GM19452 (cell line): ENCODE measurements around the gene CSPG4.
A peak's percentile ranks its signal among the peaks of the same experiment; 100 is the strongest.
"Not testable (repeated sequence)": the region's sequence is repeated elsewhere in the genome, so short reads cannot be mapped to it uniquely, and the experiment has no call there.

Experiments
- ATAC-seq: cut with Tn5 transposase; IDR thresholded peaks from one replicate; pipeline ENCODE4 v1.9.1; 2021; ENCODE audit not compliant: unreplicated experiment

Gene CSPG4

DNA sequence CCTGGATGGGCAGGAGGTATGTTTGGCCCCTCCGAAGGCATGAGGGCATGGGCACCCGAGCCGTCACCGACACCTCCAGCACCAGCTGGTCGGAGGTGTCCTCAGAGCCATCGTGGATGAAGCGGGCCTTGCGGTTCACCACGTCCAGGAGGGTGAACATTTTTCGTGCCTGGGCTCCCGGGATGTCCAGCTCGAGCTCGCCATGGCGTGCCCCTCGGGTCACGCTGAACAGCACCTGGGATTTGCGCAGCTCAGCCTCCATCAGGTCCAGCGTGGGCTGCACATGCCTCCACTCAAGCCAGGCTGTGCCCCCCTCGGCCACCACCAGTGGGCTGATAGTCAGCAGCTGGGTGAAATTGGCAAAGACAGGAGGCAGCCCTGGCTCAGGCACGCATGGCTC, 23.2 kb downstream of the CSPG4 start:
- not testable (repeated sequence) for ATAC-seq

DNA sequence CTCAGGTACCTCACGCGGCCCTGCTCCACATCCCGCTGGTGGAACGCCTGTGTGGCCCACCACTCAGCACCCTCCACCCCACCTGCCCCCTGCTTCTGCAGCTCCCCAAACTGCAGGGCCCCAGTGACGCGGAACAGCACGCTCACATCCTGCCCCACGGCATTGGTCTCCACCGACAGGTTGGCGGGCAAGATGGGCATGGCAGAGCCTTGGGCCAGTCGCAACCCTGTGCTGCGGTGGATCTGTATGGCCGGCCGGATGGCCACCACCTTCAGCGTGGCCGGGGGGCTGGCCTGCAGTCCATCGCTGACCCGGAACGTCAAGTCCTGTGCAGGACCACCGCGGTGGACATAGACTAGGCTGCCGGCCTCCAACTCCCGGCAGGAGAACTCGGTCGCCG, 23.8 kb downstream of the CSPG4 start:
- ATAC-seq, result no peak

DNA sequence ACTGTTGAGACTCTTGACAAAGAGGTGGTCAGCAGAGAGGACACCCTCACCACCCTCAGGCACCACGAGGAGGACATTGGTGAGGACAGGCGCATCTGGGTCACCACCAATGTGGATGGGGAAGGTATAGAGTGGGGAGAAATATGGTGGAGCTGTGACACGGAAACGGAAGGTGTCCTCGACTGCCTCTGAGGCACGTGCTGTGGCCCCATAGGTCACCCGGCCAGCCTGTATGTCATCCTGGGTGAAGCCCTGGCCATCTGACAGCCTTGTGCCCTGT, 24.4 kb downstream of the CSPG4 start:
- no peak for ATAC-seq

DNA sequence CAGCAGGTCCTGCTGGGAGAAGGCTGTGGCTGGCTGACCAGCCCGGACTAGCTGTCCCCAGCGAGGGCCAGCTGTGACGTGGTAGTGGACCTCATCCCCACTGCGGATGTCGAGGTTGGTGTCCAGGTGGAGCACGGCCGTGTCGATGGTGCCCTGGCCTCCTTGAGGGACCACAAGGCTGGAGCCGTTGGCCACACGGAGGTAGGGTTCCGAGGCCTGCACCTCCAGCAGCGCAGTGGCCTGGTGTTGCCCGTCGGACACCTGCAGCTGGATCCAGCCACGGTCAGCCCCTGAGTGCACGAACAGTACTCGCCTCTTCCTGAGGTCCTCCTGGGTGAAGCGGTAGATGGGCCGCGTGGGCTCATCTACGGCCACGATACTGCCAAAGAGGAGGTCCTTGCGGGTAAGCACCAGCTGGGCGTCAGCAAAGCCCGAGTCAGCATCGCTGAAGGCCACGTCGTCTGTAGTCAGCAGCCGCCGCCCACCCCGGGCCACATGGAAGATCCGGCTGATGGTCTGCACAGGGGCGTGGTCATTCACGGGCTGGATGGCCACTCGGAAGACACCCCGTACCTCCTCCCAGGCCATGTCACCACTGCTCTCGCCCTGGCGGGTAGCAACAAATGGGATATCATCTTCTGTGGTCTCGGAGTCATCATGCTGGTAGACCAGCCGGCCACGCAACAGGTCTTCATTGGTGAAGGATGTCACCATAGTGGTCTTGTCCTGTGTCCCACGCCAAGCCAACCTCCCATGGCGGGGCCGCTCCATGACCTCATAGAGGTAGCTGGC, 25.0 kb downstream of the CSPG4 start:
- ATAC-seq, result no peak

DNA sequence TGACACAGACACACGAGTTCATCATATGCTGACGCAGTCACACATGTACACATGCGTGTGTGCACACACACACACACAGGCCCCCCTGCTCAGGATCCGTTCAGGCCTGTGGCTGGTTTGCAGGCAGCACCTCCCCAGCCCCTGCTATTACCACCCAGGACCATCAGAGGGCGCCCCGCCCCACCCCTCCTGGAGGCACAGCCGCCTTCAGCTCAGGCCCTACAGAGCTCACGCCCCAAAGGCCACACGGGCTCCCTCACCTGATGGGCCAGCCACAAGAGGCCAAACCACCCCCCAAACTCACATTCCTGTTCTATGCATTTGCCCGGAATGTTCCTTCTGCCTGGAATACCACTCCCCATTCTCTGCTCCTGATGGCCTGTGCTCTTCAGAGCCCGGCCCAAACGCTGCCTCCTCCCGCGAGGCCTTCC, 26.4 kb downstream of the CSPG4 start:
- peak; percentile 46 for ATAC-seq

DNA sequence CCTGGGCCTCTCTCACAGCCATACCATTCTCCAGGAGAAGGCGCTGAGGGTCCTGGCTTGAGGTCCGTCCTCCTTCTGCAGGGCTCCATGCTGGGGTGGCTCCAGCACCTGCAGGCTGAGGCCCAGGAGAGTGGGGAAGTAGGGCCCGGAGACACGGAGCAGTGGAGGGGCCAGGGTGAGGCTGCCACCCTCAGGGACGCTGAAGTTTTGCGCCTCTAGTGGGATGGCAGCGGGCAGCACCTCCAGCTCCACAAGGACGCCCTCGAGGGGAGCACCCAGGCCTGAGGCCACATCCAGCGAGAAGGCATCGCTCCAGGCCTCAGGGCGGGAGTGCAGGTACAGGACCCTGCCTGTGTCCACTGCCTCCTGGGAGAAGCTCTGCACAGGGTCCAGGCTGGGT, 27.5 kb downstream of the CSPG4 start:
- no peak for ATAC-seq

DNA sequence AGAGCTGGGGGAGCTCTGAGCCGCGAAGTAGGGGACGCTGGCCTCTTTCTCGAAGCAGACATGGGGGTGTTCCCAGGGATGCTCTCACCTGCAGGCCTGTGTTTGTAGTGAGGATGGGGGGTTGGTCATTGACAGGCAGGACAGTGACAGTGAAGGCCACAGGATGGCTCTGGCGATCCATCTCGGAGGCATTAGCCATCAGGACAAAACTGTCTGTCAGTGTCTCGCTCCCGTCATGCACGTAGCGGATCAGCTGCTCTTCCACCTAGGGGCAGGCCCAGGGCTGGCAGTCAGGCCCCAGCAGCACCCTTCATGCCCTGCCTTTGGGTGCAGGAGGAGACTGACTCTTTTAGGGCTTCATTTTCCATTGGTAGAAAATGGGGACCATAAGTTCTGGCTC, 28.0 kb downstream of the CSPG4 start:
- no peak for ATAC-seq

DNA sequence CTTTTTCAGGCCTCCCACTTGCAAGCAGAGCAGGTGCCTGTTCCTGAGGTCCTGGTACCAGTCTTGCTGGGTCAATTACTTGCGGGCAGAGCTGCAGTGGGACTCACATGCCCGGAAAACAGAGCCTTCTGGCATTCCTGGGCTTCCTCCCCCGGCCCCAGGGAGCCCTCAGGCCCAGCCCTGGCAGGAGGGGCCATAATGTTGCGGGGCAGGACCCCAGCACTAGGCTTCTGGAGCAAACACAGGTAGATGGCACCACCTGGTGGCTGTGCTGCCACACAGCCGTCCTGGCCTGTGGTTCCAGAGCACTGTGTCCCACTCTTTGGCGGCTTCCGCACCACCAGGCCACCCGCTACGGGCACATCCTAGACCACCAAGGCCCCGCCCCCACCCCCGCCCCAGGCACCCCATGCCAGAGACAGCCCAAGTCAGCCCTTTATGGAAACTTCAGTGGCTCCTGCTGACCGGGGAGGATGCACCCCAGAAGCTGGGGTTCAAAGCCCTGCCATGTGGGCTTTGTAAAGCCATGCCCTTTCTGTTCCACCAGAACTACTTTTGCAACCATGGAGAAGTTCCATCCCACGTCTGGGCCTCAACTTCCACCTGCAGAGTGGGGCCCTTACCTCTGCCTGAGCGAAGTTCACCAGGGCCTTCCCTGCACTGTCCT, 28.9 kb downstream of the CSPG4 start:
- ATAC-seq, result not testable (repeated sequence)

DNA sequence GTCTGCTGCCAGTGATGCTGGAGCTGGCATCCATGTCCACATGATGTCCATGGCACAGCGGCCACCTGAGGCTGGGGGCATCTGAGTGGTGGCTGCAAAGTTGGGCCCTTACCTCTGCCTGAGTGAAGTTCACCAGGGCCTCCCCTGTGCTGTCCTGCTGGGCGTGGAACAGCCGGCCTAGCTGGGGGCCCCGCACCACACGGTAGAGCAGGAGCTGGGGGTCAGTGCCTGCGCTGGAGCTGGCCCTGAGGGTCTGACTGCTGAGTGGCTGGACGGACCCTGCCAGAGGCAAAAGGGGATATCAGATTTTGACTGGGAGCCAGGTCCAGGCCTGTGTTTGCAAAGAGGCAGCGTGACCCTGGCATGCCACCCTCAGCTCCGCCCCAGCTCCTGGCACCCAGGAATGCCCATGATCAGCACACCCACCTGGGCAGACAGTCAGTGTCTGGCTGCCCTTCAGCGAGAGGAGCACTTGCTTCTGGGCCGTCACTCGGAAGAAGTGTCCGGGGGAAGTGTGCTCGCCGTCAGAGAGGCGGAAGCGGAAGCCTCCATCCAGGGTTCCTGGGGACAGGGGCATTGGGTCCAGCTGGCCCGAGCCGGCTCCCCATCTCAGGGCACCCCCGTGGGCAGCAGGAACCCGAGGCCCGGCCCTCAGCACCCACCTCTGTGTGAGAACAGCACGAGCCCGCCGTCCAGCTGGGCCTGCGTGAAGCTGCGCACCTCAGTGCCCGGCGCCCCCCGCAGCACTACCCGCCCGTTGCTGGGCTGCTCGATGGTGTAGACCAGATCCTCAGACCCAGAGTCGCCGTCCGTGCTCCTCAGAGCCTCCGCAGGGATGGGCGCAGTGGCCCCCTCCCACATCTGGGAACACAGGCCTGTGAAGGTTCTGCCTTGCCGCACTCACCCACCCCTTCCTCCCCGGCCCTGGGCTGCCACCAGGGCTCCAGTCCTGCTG, 30.2 kb downstream of the CSPG4 start:
- no peak for ATAC-seq

DNA sequence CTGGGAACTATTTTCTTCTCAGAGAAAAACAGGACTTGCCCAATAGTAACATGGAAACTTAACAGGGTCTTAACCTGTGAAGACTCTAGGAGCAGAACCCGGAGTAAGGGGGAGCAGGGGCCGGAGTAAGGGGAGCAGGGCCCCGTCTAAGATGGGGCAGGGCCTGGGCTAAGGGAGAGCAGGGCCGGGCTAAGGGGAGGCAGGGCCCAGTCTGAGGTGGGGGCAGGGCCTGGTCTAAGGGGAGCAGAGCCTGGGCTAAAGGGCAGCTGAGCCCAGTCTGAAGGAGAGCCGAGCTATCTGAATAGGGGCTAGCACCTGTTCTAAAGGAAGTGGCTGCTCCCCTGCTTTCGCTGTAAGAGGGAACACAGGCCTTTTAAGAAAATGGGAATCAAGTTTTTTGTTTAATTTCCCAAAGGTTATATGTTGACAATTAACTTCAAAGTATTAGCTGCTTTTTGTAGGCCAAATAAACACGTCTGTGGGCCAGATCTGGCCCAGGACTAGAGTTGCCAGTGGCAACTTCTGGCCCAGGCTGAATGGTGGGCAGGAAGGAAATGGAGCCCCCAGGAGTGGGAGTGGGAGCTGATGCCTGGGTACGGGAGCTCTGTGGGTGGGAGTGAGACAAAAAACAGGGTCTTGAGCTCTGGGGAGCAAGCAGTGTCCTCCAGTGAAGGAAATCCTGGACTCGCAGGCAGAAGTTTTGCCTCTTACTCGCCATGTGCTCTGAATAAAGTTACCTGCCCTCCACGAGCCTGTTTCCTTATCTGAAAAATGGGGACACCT, 32.5 kb downstream of the CSPG4 start:
- no peak for ATAC-seq

DNA sequence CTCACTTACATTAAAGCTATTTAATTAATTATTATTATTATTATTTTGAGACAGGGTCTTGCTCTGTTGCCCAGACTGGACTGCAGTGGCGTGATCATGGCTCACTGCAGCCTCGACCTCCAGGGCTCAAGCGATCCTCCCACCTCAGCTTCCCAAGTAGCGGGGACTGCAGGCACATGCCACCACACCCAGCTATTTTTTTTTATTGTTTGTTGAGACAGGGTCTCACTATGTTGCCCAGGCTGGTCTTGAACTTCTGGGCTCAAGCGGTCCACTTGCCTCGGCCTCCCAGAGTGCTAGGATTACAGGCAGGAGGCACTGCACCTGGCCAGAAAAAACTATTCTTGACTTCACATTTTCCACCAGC, 34.3 kb downstream of the CSPG4 start:
- not testable (repeated sequence) for ATAC-seq

DNA sequence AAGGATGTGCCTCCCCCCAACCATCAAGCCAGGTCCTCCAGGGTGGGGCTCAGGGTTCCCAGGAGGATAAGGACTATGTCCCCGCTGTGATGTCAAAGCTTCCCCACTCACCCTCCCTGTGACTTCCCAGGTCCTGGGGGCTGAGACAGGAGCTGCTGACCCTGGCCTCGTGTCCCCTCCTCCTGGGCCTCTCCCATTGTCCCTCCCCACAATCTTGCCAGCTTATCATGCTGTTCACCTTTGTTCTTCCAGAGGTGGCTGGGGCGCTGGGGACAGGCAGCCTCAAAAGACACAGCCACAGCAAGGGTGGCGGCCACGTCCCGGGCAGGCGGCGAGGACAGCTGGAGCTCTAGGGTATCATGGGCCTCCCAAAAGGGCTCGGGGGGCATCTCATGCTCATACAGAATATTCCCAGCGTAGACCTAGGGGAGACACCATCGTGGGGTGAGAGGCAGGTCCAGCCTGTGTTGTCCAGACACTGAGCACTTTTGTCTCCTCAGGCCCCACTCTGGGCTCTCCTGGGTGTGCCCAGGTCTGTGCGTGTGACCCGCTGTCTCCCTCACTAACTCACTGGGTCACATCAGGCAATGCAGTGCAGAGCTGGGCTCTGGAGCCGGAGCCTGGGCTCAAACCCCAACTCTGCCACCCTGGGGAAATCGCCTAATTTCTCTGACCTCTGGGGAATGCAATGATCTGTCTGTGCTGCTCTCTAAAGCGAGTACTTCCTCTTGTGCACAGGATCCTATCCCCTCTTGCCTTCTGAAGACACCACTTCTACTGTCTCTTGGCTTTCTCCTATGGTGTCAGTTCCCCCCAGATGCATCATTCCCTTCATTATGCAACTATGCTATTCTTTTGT, 35.0 kb downstream of the CSPG4 start:
- no peak for ATAC-seq

DNA sequence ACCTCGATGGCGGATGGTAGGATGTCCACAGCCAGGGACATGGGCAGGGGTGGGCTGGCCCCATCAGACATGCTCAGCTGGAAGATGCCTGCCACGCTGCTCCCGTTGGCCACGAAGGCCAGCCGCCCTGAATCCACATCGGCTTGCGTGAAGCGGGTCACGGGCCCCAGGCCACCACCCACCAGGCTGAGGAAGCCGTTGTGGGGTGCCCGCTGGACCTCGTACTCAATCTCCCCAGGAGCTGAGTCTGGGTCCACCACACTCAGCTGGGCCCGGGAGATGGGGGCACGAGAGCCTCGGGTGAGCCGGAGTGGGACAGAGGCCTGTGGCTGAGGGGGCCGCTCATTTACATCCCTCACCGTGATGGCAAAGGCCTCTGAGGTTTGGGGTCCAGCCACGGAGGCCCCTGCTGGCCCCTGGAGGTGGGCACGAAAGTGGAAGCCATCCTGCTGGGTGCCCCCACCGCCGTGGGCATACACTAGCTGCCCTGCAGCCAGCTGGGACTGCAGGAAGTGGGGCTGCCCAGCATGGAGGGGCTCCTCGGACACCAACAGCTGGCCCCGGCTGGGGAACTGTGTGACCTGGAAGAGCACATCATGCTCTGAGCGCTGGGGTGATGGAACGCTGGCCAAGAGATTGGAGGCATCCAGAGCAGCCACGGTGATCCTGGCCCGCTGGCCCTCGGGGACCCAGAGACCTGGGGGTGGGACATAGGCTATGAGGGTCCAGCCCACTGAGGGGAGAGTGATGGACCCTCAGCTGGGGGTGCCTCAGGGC, 35.8 kb downstream of the CSPG4 start:
- ATAC-seq, result no peak

DNA sequence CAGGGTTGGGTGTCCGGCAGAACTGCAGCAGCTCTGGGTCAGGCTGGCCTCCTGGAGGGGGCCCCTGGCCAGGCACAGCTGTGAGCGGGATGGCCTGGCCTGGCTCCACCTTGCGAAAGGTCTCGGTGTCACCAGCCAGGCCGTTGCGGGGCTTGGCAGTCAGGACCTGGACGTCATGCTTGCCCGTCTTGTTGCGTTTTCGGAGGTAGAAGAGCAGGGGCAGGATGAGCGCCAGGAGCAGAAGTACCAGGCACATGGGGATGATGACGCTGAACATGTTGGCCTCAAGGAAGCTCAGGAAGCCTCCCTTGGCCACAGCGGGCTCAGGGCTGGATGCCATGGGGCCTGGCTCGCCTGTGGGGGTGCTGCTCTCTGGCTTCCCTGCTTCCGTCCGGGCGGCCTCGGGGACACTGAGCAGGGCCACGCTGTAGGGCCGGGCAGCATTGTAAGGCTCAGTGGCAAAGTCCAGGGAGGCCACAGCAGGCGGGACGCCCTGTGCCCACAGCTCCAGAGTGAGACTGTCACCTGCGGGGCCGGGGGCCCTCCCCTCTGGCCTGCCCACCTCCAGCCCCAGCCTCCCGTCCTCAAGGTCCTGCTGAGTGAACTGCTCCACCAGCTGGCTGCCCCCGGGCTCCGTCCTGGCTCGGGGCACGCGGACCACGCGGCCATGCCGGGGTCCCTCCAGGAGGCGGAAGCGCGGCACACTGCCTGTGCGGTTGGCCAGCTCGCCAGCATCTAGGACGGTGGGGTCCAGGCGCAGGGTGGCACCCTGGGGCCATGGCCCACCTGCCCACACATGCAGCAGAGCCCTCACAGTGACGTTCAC, 36.9 kb downstream of the CSPG4 start:
- no peak for ATAC-seq

DNA sequence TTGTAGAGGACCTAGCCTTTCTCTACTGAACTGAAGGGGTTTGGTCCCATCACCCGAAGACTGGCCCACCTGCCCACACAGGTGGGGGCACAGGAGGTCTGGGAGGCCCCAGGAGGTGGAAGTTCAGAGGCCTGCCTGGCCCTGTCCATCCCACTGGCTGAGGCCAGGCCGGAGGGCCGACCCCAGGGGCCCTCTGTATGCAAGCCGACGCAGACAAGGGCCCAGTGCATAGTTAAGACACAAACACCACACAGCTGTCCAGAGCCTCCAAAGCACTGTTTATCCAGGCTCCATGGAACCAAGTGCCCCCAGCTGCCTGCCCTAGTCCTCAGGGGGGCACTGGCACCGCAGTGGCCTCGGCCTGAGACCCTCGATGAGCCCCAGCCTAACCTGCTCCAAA, 38.3 kb downstream of the CSPG4 start:
- no peak for ATAC-seq

DNA sequence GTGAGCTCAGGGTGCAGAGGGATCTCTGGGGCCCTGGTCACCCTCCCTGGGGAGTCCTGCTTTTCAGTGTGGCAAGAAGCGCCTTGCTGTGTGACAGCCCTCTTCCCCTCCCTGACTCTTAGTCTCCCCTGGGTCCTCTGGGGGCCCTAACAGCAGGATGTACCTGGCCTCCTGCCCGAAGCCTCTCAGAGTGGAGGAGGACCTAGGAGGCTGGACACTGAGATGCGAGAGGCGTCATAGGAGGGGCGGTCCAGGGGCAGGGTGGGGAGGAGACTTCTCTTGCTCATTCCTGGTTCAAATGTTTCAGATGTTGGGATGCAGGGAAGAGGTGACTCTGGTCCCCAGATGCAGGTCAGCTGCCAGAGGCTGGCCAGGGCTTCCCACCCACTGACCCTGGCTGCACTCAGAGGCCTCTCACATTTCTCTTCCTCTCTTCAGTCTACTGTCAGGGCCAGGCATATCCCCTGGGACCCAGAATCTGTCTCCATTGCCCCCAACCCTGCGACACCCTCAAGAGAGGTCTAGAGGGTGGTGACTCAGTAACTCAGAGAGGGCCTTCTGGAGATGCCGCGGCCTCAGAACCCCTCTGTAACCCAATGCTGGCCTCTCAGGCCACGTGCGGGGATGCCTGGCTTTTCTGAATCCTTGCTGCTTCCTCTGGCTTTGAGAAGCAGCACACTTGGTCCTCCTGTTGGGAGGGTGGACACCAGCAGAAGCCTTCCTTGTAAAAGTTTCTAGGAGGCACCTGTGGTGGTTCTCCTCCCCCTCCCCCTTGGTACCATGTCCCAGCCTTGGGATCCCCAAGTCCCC, 39.0 kb downstream of the CSPG4 start:
- no peak for ATAC-seq

DNA sequence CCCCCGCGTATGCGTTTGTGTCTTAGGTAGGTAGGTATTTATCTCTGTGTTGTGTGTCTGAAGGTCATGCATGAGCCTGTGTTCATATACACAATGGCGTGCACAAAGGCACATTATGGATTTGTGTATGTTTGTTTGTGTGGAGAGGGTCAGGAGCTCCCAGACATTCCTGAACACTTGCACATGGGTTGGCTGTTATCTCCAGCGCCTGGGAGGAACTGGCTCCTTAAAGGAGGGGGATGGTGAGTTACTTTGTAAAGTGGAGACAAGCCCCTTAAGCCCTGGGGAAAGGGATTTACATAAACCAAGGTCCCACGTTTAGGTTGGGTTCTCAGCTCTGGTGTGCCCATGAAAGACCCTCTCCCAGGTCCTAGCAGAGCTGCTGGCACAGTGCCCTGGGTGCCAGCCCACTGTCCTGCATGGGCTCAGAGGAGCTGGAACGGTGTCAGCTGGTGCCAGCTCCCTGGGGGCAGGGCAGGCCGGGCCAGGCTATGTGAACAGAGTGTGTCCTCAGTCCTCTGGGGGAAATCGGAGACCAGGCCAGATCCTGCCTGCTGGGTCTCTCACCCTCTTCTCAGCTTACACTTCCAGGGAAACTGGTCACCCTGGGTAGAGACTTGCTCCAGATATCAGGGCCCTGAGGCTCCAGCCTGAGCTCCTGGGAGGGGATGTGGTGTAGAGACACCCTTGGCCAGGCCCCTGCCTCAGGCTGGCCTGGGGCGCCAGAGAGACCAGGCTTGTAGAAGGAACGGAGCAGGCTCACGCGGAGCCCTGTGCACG, 39.8 kb downstream of the CSPG4 start:
- ATAC-seq, result no peak
